Epithelial cell of esophagus (primary cell): ENCODE data around the gene ZP3.
"Not testable (repeated sequence)": the region's sequence is repeated elsewhere in the genome, so short reads cannot be mapped to it uniquely, and the experiment has no call there.

Experiments used
- DNase-seq: peaks from one replicate; pipeline ENCODE4 v3.0.0; 2010; ENCODE audit warnings: low read depth
- H3K4me3 ChIP-seq: 2 replicates; pipeline ENCODE4 v1.5.1; 2011; ENCODE audit warnings: mild to moderate bottlenecking, low read length, control low read depth

Gene ZP3

GRCh38 chr7:76471556-76472221 lies 46.9 kb downstream of the ZP3 start:
- DNase-seq, H3K4me3 ChIP-seq: not testable (repeated sequence)

- not testable (repeated sequence) for H3K4me3 ChIP-seq, DNase-seq
Observed at GRCh38 chr7:76473097-76473496, 48.3 kb downstream of the ZP3 start.

GRCh38 chr7:76476280-76476679 lies 51.5 kb downstream of the ZP3 start:
- not testable (repeated sequence) for DNase-seq, H3K4me3 ChIP-seq

GRCh38 chr7:76476742-76477474 lies 52.2 kb downstream of the ZP3 start:
- not testable (repeated sequence) for H3K4me3 ChIP-seq
- DNase-seq = peak; percentile 68

- DNase-seq = peak; percentile 18
- H3K4me3 ChIP-seq = not testable (repeated sequence)
Observed at GRCh38 chr7:76479628-76480027, 54.9 kb downstream of the ZP3 start.

GRCh38 chr7:76480403-76481253 lies 55.9 kb downstream of the ZP3 start:
- not testable (repeated sequence) for H3K4me3 ChIP-seq, DNase-seq

- not testable (repeated sequence) for H3K4me3 ChIP-seq, DNase-seq
Observed at GRCh38 chr7:76482660-76483059, 57.9 kb downstream of the ZP3 start.

- not testable (repeated sequence) for H3K4me3 ChIP-seq, DNase-seq
Observed at GRCh38 chr7:76483081-76483480, 58.3 kb downstream of the ZP3 start.

- not testable (repeated sequence) for DNase-seq, H3K4me3 ChIP-seq
Observed at GRCh38 chr7:76484456-76484855, 59.7 kb downstream of the ZP3 start.

- DNase-seq, H3K4me3 ChIP-seq: not testable (repeated sequence)
Observed at GRCh38 chr7:76485822-76486610, 61.3 kb downstream of the ZP3 start.

GRCh38 chr7:76486618-76487017 lies 61.9 kb downstream of the ZP3 start:
- not testable (repeated sequence) for DNase-seq, H3K4me3 ChIP-seq

GRCh38 chr7:76487969-76488368 lies 63.2 kb downstream of the ZP3 start:
- H3K4me3 ChIP-seq, DNase-seq: not testable (repeated sequence)
